Endothelial cell of umbilical vein (primary cell): Measurements from ENCODE around the gene IRF2BPL. TPM values are rescaled to one million over a fixed set of nuclear protein-coding genes. Genes with fewer than 3 reads are reported as not detected.

Experiments
- BruUV-seq: library from RNA; stranded (reverse); fragments of 400-500 nt; replicated peaks from 2 replicates; lab custom pipeline; 2021; lab: Mats Ljungman, UMichigan
- CTCF ChIA-PET: fragments of 300-600, 350-600 bp; sonication (Branson Sonifier 250); formaldehyde crosslinking; loops from one replicate; lab custom pipeline; 2021; ENCODE audit warnings: antibody characterized with exemption, inconsistent platforms; lab: Charles Lee
- POLR2A ChIA-PET: fragments of 300-600, 350-600 bp; sonication (Branson Sonifier 250); formaldehyde crosslinking; loops from one replicate; lab custom pipeline; 2021; ENCODE audit warnings: antibody characterized with exemption, inconsistent platforms; lab: Charles Lee
- DNase-seq: peaks from one replicate; pipeline ENCODE4 v3.0.0-alpha.2; 2011; ENCODE audit warnings: low read depth, low spot score
- FAIRE-seq: peaks from 2 replicates; lab custom pipeline; 2011; peaks lifted over from hg19 to GRCh38; lab: Jason Lieb, UNC
- H2AFZ ChIP-seq: 2 replicates; pipeline ENCODE4 v1.6.0; 2012; ENCODE audit warnings: low read depth, low read length, control low read depth, inconsistent platforms
- H3K27ac ChIP-seq: 2 replicates; pipeline ENCODE4 v1.5.1; 2011; ENCODE audit warnings: low read depth, mild to moderate bottlenecking, control low read depth, low read length, moderate library complexity; ENCODE audit not compliant: insufficient read depth
- H3K27me3 ChIP-seq, 2 experiments: 2 replicates each; pipeline versions ENCODE4 v1.6.0 to v1.6.1; 2011; ENCODE audit warnings: low read length in 2 of 2, mixed read lengths in 1 of 2; ENCODE audit not compliant: control insufficient read depth in 2 of 2, insufficient read depth in 2 of 2
- H3K36me3 ChIP-seq, 2 experiments: 2 replicates in 1 of 2; 3 replicates in 1 of 2; pipeline ENCODE4 v1.5.1; 2011; ENCODE audit warnings: low read length in 2 of 2, mild to moderate bottlenecking in 1 of 2, moderate library complexity in 1 of 2; ENCODE audit not compliant: control insufficient read depth in 2 of 2, insufficient read depth in 2 of 2; ENCODE audit errors: extremely low read depth in 1 of 2
- H3K4me1 ChIP-seq: 3 replicates; pipeline ENCODE4 v1.5.1; 2011; ENCODE audit warnings: mild to moderate bottlenecking, low read length; ENCODE audit not compliant: control insufficient read depth, insufficient read depth; ENCODE audit errors: extremely low read depth
- H3K4me2 ChIP-seq: 2 replicates; pipeline ENCODE4 v1.6.1; 2011; ENCODE audit warnings: low read length, control low read depth, mixed read lengths; ENCODE audit not compliant: insufficient read depth
- H3K4me3 ChIP-seq, 3 experiments: fragments of 200-600 bp in 1 of 3; sonication (generic), shearing (Covaris generic) in 1 of 3; replicated peaks in 1 of 3; 2 replicates each; pipeline ENCODE4 v1.5.1; 2011 to 2016; ENCODE audit warnings: control low read depth in 3 of 3, low read length in 3 of 3, mild to moderate bottlenecking in 2 of 3, inconsistent platforms in 1 of 3, low read depth in 1 of 3, moderate library complexity in 1 of 3; ENCODE audit not compliant: insufficient read depth in 1 of 3
- H3K79me2 ChIP-seq: 2 replicates; pipeline ENCODE4 v1.6.0; 2012; ENCODE audit warnings: low read length, inconsistent platforms; ENCODE audit not compliant: control insufficient read depth, insufficient read depth
- H3K9ac ChIP-seq: replicated peaks from 2 replicates; pipeline ENCODE3; 2011; ENCODE audit warnings: low read length, control low read depth; ENCODE audit not compliant: insufficient read depth; ENCODE audit errors: extremely low read depth
- H3K9me1 ChIP-seq: replicated peaks from 3 replicates; pipeline ENCODE4 v1.6.0; 2011; ENCODE audit warnings: mild to moderate bottlenecking, low read length; ENCODE audit not compliant: control insufficient read depth, insufficient read depth; ENCODE audit errors: extremely low read depth
- H3K9me3 ChIP-seq: replicated peaks from 2 replicates; pipeline ENCODE4 v1.5.1; 2012; ENCODE audit warnings: low read length, inconsistent platforms; ENCODE audit not compliant: control insufficient read depth, insufficient read depth
- H4K20me1 ChIP-seq: replicated peaks from 2 replicates; pipeline ENCODE3; 2011; ENCODE audit warnings: mild to moderate bottlenecking, low read length; ENCODE audit not compliant: control insufficient read depth, insufficient read depth; ENCODE audit errors: extremely low read depth
- EZH2 ChIP-seq: IDR thresholded peaks from 2 replicates; pipeline ENCODE4 v1.6.1; 2012; ENCODE audit warnings: borderline replicate concordance, low read depth, mild to moderate bottlenecking, moderate library complexity, low read length, inconsistent platforms; ENCODE audit not compliant: severe bottlenecking
- FOS ChIP-seq: IDR thresholded peaks from 2 replicates; pipeline ENCODE4 v1.6.1; 2011; ENCODE audit warnings: mild to moderate bottlenecking, low read length, moderate library complexity, borderline replicate concordance; ENCODE audit not compliant: insufficient read depth
- POLR2AphosphoS5 ChIP-seq: IDR thresholded peaks from 2 replicates; pipeline ENCODE4 v1.6.1; 2012; ENCODE audit warnings: low read depth, mild to moderate bottlenecking, control low read depth, low read length, moderate library complexity; ENCODE audit not compliant: insufficient read depth
- dilution Hi-C: fragments of 300-500 bp; cut with MboI; formaldehyde crosslinking; loops from one replicate; pipeline ENCODE4 v1.15.0; 2019; ENCODE audit warnings: low sequenced_read_pairs; ENCODE audit not compliant: extremely low pct_ligation_motif_present
- intact Hi-C: fragments of 100-400 bp; cut with micrococcal nuclease; formaldehyde crosslinking; loops from one replicate; pipeline ENCODE4 v1.10.0; 2022
- polyA plus RNA-seq, 4 experiments: library from polyadenylated mRNA; depleted of rRNA in 3 of 4; stranded (reverse) in 3 of 4; unstranded in 1 of 4; fragments of >200 nt; gene quantifications; 2 replicates each; pipeline versions ENCODE4 v1.2.1 to v1.2.3, GENCODE V29; 2011 to 2012; ENCODE audit warnings: missing spikeins in 1 of 4
- total RNA-seq: library from RNA; stranded (reverse); gene quantifications from 2 replicates; pipeline ENCODE4 v1.2.3, GENCODE V29; 2021
- TF ChIP-seq, protein P1 (sequence below), 2 donors: IDR thresholded peaks; 1 replicate in 1 of 2; 2 replicates in 1 of 2; pipeline ENCODE4 v1.5.1; 2011; ENCODE audit warnings: low read length in 2 of 2, mild to moderate bottlenecking in 2 of 2, moderate library complexity in 2 of 2, control low read depth in 1 of 2, inconsistent platforms in 1 of 2, low read depth in 1 of 2; ENCODE audit not compliant: insufficient read depth in 1 of 2; ENCODE audit errors: extremely low read depth in 1 of 2

IRF2BPL gene
- total and polyA plus RNA-seq, 2 donors (not counting 3 experiments of a cell fraction or from before 2014, with no cell fraction given) = 9.3 to 23.3 TPM

DNA sequence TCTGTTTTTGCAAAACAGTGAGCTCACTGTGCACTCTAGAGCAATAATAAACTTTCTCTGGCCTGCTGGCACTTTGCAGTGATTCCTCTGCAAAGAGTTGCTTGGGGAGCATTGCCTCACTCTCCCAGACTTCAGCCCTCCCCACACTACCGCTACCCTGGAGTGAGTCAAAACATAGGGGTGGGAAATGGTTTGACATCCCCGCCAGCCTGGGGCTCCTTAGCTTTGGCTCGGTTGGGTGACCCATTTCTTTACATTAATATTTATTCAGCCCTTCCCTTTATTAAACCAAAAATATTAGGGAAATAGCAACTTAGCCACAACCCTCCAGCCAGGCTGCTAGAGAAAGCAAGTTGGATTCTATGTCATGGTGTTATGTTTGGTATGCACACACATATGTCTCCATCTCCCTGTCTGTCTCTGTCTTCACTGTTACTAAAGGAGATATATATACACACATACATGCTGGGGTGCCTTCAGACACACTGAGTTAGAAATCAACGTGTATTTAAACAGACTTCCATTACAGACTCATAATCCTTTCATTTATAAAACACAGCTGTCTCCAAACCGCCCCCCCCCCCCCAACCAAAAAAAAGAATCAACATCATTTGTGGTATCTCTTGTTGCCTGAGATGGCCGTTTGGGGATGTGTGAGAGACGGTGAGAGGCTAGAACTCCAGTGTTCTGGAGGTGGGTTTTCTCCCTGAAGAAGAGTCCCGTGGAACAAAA, 3.4 kb upstream of the IRF2BPL start:
- DNase-seq = peak; percentile 30
- Histone ChIP-seq H3K9me3 (no peaks in the 10 kb centered on the region), H3K36me3 (no peaks in the 10 kb centered on the region), H3K79me2 (peaks cover 8% of the 10 kb centered on the region), H3K4me1 (peaks cover 43% of the 10 kb centered on the region), H3K9ac (peak overlapping the region; percentile 96), H3K27ac (peak overlapping the region; percentile 99), H4K20me1 (no peaks in the 10 kb centered on the region), H3K4me2 (no peak overlapping the region), H3K4me3 (no peak overlapping the region), H3K9me1 (no peaks in the 10 kb centered on the region), H2AFZ (peak overlapping the region; percentile 47), H3K27me3 (no peaks in the 10 kb centered on the region)
- intact Hi-C loops = loop anchor here (1.0 kb wide), 1 partner anchor 8 kb away; no protein-coding TSS in a partner anchor
- ChIA-PET POLR2A (no interaction called here), CTCF (interaction anchor here (0.6 to 1.5 kb wide), 6 partner anchors 10 to 119 kb away, joined by 3 to 4 read pairs (median 4); no protein-coding TSS in a partner anchor)
- dilution Hi-C loops = no loop called here
- no TSS peak for BruUV-seq
- TF ChIP-seq, protein P1, sequence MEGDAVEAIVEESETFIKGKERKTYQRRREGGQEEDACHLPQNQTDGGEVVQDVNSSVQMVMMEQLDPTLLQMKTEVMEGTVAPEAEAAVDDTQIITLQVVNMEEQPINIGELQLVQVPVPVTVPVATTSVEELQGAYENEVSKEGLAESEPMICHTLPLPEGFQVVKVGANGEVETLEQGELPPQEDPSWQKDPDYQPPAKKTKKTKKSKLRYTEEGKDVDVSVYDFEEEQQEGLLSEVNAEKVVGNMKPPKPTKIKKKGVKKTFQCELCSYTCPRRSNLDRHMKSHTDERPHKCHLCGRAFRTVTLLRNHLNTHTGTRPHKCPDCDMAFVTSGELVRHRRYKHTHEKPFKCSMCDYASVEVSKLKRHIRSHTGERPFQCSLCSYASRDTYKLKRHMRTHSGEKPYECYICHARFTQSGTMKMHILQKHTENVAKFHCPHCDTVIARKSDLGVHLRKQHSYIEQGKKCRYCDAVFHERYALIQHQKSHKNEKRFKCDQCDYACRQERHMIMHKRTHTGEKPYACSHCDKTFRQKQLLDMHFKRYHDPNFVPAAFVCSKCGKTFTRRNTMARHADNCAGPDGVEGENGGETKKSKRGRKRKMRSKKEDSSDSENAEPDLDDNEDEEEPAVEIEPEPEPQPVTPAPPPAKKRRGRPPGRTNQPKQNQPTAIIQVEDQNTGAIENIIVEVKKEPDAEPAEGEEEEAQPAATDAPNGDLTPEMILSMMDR (IDR thresholded peaks at IDR 0.05; ENCODE audit: extremely low read depth in 1 of 2, insufficient read depth in 1 of 2, low read depth in 1 of 2, low read length in 2 of 2) = no peak
- TF ChIP-seq FOS (no peak), POLR2AphosphoS5 (no peak), EZH2 (no peak)
- FAIRE-seq = no peak
